ENCODE measurements around the gene WT1. TPM values are rescaled to one million over a fixed set of nuclear protein-coding genes. Genes with fewer than 3 reads are reported as not detected.

WT1 gene
- total RNA-seq, 6 experiments from 2014 or later: not detected

- H3K36me3 Mint-ChIP-seq (ENCODE audit: low read depth): no peaks in the 10 kb centered on the region
Measured at GRCh38 chr11:32454993-32455392, 19.7 kb upstream of the WT1 start.

GRCh38 chr11:32451808-32452207 is 16.5 kb upstream of the WT1 start:
- H3K27me3 Mint-ChIP-seq (ENCODE audit: insufficient read depth): peaks cover 9% of the 10 kb centered on the region
- no peak for DNase-seq
- no peaks in the 10 kb centered on the region for H3K4me1 Mint-ChIP-seq (ENCODE audit: low read depth)
- no peak overlapping the region for H3K27ac Mint-ChIP-seq
- TF ChIP-seq, protein P1, sequence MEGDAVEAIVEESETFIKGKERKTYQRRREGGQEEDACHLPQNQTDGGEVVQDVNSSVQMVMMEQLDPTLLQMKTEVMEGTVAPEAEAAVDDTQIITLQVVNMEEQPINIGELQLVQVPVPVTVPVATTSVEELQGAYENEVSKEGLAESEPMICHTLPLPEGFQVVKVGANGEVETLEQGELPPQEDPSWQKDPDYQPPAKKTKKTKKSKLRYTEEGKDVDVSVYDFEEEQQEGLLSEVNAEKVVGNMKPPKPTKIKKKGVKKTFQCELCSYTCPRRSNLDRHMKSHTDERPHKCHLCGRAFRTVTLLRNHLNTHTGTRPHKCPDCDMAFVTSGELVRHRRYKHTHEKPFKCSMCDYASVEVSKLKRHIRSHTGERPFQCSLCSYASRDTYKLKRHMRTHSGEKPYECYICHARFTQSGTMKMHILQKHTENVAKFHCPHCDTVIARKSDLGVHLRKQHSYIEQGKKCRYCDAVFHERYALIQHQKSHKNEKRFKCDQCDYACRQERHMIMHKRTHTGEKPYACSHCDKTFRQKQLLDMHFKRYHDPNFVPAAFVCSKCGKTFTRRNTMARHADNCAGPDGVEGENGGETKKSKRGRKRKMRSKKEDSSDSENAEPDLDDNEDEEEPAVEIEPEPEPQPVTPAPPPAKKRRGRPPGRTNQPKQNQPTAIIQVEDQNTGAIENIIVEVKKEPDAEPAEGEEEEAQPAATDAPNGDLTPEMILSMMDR (IDR thresholded peaks at IDR 0.05): no peak
- no peaks in the 10 kb centered on the region for H3K36me3 Mint-ChIP-seq (ENCODE audit: low read depth)
- H3K4me3 Mint-ChIP-seq: no peak overlapping the region
- H3K9me3 Mint-ChIP-seq: no peaks in the 10 kb centered on the region

More at GRCh38 chr11:32454993-32455392, 19.7 kb upstream of the WT1 start:
- no peak overlapping the region for H3K27ac Mint-ChIP-seq
- no peak for DNase-seq
- TF ChIP-seq, protein P1 (IDR thresholded peaks at IDR 0.05): no peak
- no peaks in the 10 kb centered on the region for H3K9me3 Mint-ChIP-seq
- H3K27me3 Mint-ChIP-seq (ENCODE audit: insufficient read depth): peaks cover 6% of the 10 kb centered on the region
- H3K4me1 Mint-ChIP-seq (ENCODE audit: low read depth): no peaks in the 10 kb centered on the region
- H3K4me3 Mint-ChIP-seq: no peak overlapping the region

DNA sequence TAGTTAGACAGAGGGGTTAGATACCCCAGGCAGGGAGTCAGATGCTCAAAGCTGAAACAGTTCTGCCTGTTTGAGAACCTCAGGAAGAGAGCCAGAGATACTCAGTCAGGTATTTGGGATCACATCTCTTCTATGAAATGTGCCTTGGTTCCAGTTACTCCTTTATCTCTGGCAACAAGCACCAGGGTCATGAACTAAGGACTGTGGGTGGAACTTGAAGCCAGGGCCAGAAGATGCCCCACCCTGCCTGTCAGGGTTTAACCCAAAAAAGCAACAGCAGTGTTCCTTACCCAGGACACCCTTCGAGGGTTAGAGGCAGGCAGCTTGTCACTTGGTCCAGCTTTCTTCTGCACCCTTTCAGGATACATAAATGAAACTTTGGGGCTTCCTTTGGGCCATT is 15.0 kb upstream of the WT1 start:
- Mint-ChIP-seq H3K4me3 (no peak overlapping the region), H3K27ac (no peak overlapping the region), H3K36me3 (ENCODE audit: low read depth) (no peaks in the 10 kb centered on the region), H3K27me3 (ENCODE audit: insufficient read depth) (peaks cover 11% of the 10 kb centered on the region), H3K9me3 (no peaks in the 10 kb centered on the region), H3K4me1 (ENCODE audit: low read depth) (no peaks in the 10 kb centered on the region)
- TF ChIP-seq, protein P1 (IDR thresholded peaks at IDR 0.05): no peak
- DNase-seq: no peak

- H3K36me3 Mint-ChIP-seq (ENCODE audit: low read depth): no peaks in the 10 kb centered on the region
- no peak overlapping the region for H3K27ac Mint-ChIP-seq
- H3K4me3 Mint-ChIP-seq: no peak overlapping the region
- TF ChIP-seq, protein P1 (IDR thresholded peaks at IDR 0.05): peak; percentile 40
- H3K9me3 Mint-ChIP-seq: no peaks in the 10 kb centered on the region
- H3K27me3 Mint-ChIP-seq (ENCODE audit: insufficient read depth): peaks cover 15% of the 10 kb centered on the region
- DNase-seq: peak; percentile 10
- H3K4me1 Mint-ChIP-seq (ENCODE audit: low read depth): no peaks in the 10 kb centered on the region
Measured at GRCh38 chr11:32448232-32448631, 12.9 kb upstream of the WT1 start.

GRCh38 chr11:32447252-32447651 is 11.9 kb upstream of the WT1 start:
- TF ChIP-seq, protein P1 (IDR thresholded peaks at IDR 0.05): no peak
- H3K36me3 Mint-ChIP-seq (ENCODE audit: low read depth): no peaks in the 10 kb centered on the region

DNA sequence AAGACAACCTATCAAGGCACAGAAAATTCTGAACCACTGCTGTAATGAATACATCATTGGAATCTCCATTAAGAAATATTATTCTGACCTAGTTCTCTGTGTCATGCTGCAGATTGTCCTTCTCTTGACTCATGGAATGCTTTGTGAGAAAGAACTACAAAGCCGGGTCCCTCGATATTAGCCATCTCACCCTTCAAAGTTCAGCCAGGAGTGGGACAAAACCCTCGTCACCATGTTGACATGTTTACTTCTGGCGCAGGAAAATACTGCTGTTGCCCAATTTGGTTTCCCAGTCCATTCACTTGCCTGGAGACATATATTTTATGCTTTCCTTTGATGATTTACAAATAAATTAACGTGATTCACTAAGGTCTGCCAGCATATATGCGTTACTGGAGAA is 10.9 kb upstream of the WT1 start:
- Mint-ChIP-seq H3K4me3 (no peak overlapping the region), H3K9me3 (no peaks in the 10 kb centered on the region), H3K27me3 (ENCODE audit: insufficient read depth) (peaks cover 15% of the 10 kb centered on the region), H3K4me1 (ENCODE audit: low read depth) (no peaks in the 10 kb centered on the region), H3K27ac (no peak overlapping the region), H3K36me3 (ENCODE audit: low read depth) (no peaks in the 10 kb centered on the region)
- DNase-seq: no peak
- TF ChIP-seq, protein P1 (IDR thresholded peaks at IDR 0.05): no peak

More at GRCh38 chr11:32447252-32447651, 11.9 kb upstream of the WT1 start:
- H3K9me3 Mint-ChIP-seq: no peaks in the 10 kb centered on the region
- H3K4me1 Mint-ChIP-seq (ENCODE audit: low read depth): no peaks in the 10 kb centered on the region
- H3K4me3 Mint-ChIP-seq: no peak overlapping the region
- H3K27ac Mint-ChIP-seq: no peak overlapping the region
- DNase-seq: no peak
- peaks cover 15% of the 10 kb centered on the region for H3K27me3 Mint-ChIP-seq (ENCODE audit: insufficient read depth)
